IgD-negative memory B cell (primary cell): Measurements from ENCODE around the gene KCNJ11. TPM values are rescaled to one million over a fixed set of nuclear protein-coding genes. Genes with fewer than 3 reads are reported as not detected.

Experiments used
- H3K27ac Mint-ChIP-seq, 3 donors: one replicate each; pipeline ENCODE4 v1.8.0; 2020 to 2022; ENCODE audit warnings: mild to moderate bottlenecking in 3 of 3, mixed read lengths in 3 of 3, moderate library complexity in 1 of 3
- H3K27me3 Mint-ChIP-seq: one replicate; pipeline ENCODE4 v1.8.0; 2021; ENCODE audit warnings: mixed read lengths
- H3K36me3 Mint-ChIP-seq: one replicate; pipeline ENCODE4 v1.8.0; 2020; ENCODE audit warnings: mild to moderate bottlenecking, mixed read lengths
- H3K4me1 Mint-ChIP-seq, 3 donors: one replicate each; pipeline ENCODE4 v1.8.0; 2020 to 2022; ENCODE audit warnings: mixed read lengths in 3 of 3, mild to moderate bottlenecking in 1 of 3
- H3K4me3 Mint-ChIP-seq, 4 donors: one replicate each; pipeline ENCODE4 v1.8.0; 2020 to 2022; ENCODE audit warnings: mild to moderate bottlenecking in 4 of 4, mixed read lengths in 4 of 4, moderate library complexity in 3 of 4
- H3K9me3 Mint-ChIP-seq, 3 donors: one replicate each; pipeline ENCODE4 v1.8.0; 2020 to 2021; ENCODE audit warnings: mixed read lengths in 3 of 3, mild to moderate bottlenecking in 1 of 3
- polyA plus RNA-seq: library from polyadenylated mRNA; unstranded; fragments of 300-500 nt; fragmentation: Illumina TruSeq; gene quantifications from one replicate; pipeline ENCODE4 v1.2.3, GENCODE V29; 2021

KCNJ11 gene
- polyA plus RNA-seq, 1 donor from 2014 or later = 0.80 TPM

DNA sequence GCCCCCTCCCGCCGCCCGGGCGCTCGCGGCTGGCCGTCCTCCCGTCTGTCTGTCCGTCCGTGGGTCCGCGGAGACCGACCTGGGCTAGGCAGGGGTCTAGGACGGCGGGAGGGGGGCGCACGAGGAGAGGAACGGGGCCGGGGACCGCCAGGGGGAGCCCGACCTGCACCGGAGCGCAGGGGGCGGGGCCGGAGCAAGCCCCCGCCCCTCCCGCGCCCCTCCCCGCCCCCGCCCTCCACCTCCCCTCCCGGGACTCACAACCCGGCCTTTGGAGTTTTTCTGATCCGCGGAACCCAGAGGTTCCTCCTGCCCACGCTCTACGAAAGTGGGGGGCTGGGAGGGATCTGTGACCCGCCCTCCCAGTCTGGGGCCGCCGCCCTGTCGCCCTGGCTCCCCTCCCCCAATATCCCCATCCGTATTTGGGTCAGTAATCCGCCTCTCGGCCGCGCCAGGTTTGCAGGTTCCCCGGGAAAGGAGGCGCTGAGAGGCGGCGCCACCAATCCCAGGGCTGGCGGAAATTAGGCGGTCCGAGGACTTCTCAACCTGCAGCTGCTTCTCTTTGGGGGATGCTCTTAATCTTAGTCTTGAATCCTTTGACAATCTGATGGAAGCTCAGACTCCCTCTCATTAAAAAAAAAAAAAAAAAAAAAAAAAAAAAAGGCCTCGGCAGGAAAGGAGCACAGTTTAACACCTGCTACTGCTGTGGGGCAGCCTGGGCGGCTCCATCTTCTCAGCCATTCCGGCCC lies 925 bp upstream of the KCNJ11 start:
- Mint-ChIP-seq H3K36me3 (no peaks in the 10 kb centered on the region), H3K27me3 (no peaks in the 10 kb centered on the region), H3K4me3 (peak overlapping the region; percentile 75 to 94 (median 88)), H3K4me1 (peaks cover 9 to 16% (median 14%) of the 10 kb centered on the region in 3 donors), H3K9me3 (no peaks in the 10 kb centered on the region), H3K27ac (peak overlapping the region in 1 of 3 donors; percentile 84)

DNA sequence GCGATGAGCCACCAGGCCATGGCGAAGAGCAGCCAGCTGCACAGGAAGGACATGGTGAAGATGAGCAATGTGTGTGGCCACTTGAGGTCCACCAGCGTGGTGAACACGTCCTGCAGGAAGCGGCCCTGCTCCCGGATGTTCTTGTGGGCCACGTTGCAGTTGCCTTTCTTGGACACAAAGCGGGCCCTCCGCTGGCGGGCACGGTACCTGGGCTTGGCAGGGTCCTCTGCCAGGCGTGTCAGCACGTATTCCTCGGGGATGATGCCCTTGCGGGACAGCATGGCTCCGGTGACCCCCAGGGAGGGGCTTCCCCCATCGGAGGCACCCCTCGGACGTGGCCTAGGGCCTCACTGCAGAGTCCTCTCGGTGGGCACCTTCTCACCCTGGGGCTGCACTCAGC lies 648 bp downstream of the KCNJ11 start:
- Mint-ChIP-seq H3K4me3 (peak overlapping the region; percentile 79 to 94 (median 85)), H3K27ac (peak overlapping the region in 1 of 3 donors; percentile 63), H3K9me3 (no peaks in the 10 kb centered on the region), H3K4me1 (peaks cover 9 to 16% (median 14%) of the 10 kb centered on the region in 3 donors), H3K27me3 (no peaks in the 10 kb centered on the region), H3K36me3 (no peaks in the 10 kb centered on the region)

DNA sequence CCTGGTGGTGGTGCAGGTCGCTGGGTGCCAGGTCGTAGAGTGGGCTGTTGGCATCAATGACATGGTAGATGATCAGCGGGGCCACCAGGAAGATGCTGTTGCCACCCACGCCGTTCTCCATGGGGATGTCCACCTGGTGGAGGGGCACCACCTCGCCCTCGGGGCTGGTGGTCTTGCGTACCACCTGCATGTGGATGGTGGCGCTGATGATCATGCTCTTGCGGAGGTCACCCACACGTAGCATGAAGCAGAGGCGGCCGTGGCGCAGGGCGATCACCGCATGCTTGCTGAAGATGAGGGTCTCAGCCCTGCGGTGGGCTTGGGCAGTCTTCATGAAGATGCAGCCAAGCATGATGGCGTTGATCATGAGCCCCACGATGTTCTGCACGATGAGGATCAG lies 1.2 kb downstream of the KCNJ11 start:
- no peaks in the 10 kb centered on the region for H3K36me3 Mint-ChIP-seq
- no peaks in the 10 kb centered on the region for H3K27me3 Mint-ChIP-seq
- H3K4me1 Mint-ChIP-seq = peaks cover 9 to 16% (median 14%) of the 10 kb centered on the region in 3 donors
- H3K27ac Mint-ChIP-seq = no peak overlapping the region
- H3K4me3 Mint-ChIP-seq = peak overlapping the region in 3 of 4 donors; percentile 45 to 79 (median 74)
- no peaks in the 10 kb centered on the region for H3K9me3 Mint-ChIP-seq

- Mint-ChIP-seq H3K36me3 (no peaks in the 10 kb centered on the region), H3K27ac (no peak overlapping the region), H3K27me3 (no peaks in the 10 kb centered on the region)
These were observed 2.0 kb downstream of the KCNJ11 start for GRCh38 chr11:17386331-17387084.

GRCh38 chr11:17385926-17386325 lies 2.5 kb downstream of the KCNJ11 start:
- H3K4me3 Mint-ChIP-seq = no peak overlapping the region
- H3K4me1 Mint-ChIP-seq = peaks cover 3 to 6% (median 6%) of the 10 kb centered on the region in 3 donors
- H3K36me3 Mint-ChIP-seq = no peaks in the 10 kb centered on the region
- no peak overlapping the region for H3K27ac Mint-ChIP-seq
- H3K27me3 Mint-ChIP-seq = no peaks in the 10 kb centered on the region
- no peaks in the 10 kb centered on the region for H3K9me3 Mint-ChIP-seq

More at GRCh38 chr11:17386331-17387084, 2.0 kb downstream of the KCNJ11 start:
- peaks cover 9 to 12% (median 10%) of the 10 kb centered on the region in 3 donors for H3K4me1 Mint-ChIP-seq
- peak overlapping the region; percentile 16 to 79 (median 52) for H3K4me3 Mint-ChIP-seq
- no peaks in the 10 kb centered on the region for H3K9me3 Mint-ChIP-seq

DNA sequence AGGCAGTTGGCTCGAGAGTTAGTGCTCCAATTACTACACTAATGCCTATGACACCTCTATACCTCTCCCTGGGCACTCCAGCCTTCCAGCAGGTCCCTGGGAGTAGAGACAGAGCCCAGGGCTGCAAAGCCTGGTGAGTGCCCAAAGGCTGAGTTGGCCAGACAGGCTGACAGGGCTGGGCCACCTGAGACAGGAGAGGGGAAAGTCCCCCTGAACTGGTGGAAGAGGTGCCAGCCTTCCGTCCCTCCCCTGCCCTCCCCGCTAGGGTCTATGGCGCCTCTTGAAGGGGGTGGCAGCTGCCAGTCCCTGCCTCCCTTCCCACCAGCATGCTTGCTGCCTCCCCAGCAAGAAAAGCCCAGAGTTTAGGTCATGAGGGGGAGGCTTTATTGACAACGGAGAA lies 3.0 kb downstream of the KCNJ11 start:
- no peaks in the 10 kb centered on the region for H3K27me3 Mint-ChIP-seq
- H3K36me3 Mint-ChIP-seq = no peaks in the 10 kb centered on the region
- H3K4me1 Mint-ChIP-seq = peaks cover 3 to 6% (median 5%) of the 10 kb centered on the region in 3 donors
- H3K4me3 Mint-ChIP-seq = peak overlapping the region in 1 of 4 donors; percentile 22
- no peak overlapping the region for H3K27ac Mint-ChIP-seq
- no peaks in the 10 kb centered on the region for H3K9me3 Mint-ChIP-seq

DNA sequence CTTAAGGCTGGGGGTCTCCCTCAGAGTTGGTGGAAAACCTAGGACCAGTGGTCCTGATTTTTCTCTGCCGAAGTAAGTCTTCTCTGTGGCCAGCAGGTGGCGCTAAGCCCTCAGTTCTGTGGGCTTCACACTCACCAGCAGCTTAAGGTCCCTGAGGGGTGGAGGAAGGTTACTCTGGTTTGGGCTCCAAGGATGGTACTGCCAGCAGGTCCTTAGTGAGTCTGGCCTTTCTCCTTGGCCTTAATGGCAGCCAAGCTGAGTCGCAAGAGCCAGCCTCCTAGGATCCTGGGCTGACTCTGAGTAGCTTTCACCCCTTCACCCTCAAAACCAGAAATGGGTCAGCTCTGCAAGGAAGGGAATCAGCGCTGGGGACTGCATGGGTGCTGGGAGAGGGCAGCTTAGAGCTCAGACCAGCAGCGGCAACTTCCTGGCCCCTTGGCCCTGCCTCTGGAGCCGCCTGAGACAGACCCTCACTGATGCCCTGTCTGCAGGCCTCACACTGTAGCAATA lies 4.4 kb downstream of the KCNJ11 start:
- no peaks in the 10 kb centered on the region for H3K27me3 Mint-ChIP-seq
- H3K36me3 Mint-ChIP-seq = no peaks in the 10 kb centered on the region
- H3K4me3 Mint-ChIP-seq = no peak overlapping the region
- H3K27ac Mint-ChIP-seq = no peak overlapping the region
- H3K9me3 Mint-ChIP-seq = no peaks in the 10 kb centered on the region
- no peaks in the 10 kb centered on the region for H3K4me1 Mint-ChIP-seq

DNA sequence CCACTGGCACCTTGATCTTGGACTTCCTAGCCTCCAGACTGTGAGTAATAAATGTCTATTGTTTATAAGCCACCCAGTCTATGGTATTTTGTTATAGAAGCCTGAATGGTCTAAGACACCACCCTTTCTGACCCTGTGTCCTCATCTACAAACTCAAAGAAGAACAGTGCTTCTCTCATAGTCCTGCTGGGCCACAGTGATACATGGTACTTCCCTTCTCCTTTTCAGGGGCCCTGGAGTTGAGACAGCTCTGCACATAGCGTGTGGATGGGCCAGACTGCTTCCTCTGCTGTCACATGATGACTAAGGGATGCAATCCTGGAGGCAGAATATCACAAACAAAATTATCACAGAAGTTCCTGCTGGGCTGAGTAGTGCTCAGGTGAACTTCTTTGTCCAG lies 5.0 kb downstream of the KCNJ11 start:
- Mint-ChIP-seq H3K9me3 (peaks cover 0 to 2% (median 0%) of the 10 kb centered on the region in 3 donors), H3K36me3 (no peaks in the 10 kb centered on the region), H3K27me3 (no peaks in the 10 kb centered on the region), H3K4me1 (no peaks in the 10 kb centered on the region), H3K4me3 (no peak overlapping the region), H3K27ac (no peak overlapping the region)

GRCh38 chr11:17382046-17382728 lies 6.3 kb downstream of the KCNJ11 start:
- no peaks in the 10 kb centered on the region for H3K27me3 Mint-ChIP-seq
- no peak overlapping the region for H3K27ac Mint-ChIP-seq
- peaks cover 1% of the 10 kb centered on the region for H3K36me3 Mint-ChIP-seq
- no peaks in the 10 kb centered on the region for H3K4me1 Mint-ChIP-seq
- H3K9me3 Mint-ChIP-seq = peaks cover 0 to 4% (median 0%) of the 10 kb centered on the region in 3 donors
- H3K4me3 Mint-ChIP-seq = no peak overlapping the region

DNA sequence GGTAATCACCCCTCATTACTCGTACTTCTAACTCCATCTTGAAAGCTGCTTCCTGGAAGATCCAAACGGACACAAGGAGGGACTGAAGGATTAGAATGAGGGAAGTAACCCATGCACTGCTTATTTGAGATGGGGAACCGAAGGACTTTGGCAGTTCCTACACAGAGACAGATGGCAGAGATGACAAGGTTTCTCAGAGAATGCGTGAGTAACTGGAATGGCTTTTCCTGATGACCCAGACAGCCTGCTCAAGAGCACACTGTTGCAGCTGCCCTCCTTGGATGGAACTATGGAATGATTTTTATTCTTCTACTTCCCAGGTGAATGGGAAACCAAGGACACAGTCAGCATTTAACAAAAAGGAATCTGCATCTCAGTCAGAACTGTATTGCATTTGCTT lies 7.3 kb downstream of the KCNJ11 start:
- H3K4me3 Mint-ChIP-seq = no peak overlapping the region
- H3K4me1 Mint-ChIP-seq = no peaks in the 10 kb centered on the region
- no peaks in the 10 kb centered on the region for H3K27me3 Mint-ChIP-seq
- peaks cover 3% of the 10 kb centered on the region for H3K36me3 Mint-ChIP-seq
- H3K9me3 Mint-ChIP-seq = peaks cover 0 to 4% (median 0%) of the 10 kb centered on the region in 3 donors
- no peak overlapping the region for H3K27ac Mint-ChIP-seq

DNA sequence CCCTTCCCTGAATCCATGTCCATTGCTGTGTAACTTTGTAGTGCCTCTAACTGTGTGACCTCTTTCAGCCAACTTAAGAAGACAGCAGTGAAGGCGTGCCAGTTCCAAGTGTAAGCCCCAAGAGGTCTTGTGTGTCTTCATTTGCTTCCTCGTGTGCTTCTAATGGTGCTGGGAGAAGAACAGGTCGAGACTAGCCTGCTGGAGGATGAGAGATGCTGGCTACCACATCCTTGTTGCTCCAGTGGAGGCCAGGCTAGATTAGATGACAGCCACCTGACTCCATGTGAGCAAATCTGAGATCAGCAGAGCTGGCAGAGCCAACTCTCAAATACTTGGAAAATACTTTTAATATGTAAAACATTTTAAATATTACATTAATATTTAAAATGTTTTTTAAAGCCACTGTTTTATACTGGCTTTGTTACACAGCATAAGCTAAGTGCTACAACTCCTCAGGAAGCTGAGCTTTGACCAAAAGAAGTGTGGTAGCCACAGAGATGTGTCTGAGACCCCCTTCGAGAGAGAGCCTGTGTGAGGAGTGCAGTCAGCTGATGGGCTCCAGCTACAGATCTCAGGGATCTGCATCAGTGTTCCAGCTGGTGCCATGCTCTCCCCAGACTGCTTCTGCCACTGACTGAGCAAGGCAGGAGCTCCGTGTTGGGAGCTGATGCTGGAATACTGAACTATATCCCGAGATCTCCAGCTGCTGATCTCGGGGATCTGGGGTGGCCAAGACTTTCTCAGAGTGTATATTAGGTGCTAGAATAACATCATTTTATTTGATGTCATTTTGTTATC lies 8.9 kb downstream of the KCNJ11 start:
- peaks cover 3% of the 10 kb centered on the region for H3K36me3 Mint-ChIP-seq
- H3K4me3 Mint-ChIP-seq = no peak overlapping the region
- no peak overlapping the region for H3K27ac Mint-ChIP-seq
- H3K27me3 Mint-ChIP-seq = no peaks in the 10 kb centered on the region
- peaks cover 0 to 4% (median 0%) of the 10 kb centered on the region in 3 donors for H3K9me3 Mint-ChIP-seq
- H3K4me1 Mint-ChIP-seq = no peaks in the 10 kb centered on the region

DNA sequence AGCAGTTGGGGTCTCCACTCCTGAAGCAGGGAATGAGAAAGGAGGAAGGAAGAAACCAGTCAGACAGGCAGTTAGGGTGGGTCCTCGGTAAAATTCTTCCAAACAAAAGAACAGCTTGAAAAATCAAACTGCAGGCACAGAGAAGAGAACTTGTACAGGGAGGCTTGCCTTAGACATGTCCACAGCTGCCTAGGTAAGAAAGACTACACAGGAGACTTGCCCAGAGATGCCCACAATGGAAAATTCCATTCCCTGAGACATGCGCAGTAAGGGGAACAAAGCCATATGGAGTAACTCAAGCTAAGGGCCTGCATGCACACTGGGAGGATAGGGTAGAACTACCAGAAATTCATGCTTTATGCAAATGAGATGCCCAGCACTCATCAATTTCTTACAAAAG lies 9.8 kb downstream of the KCNJ11 start:
- Mint-ChIP-seq H3K4me1 (no peaks in the 10 kb centered on the region), H3K27ac (no peak overlapping the region), H3K4me3 (no peak overlapping the region)

GRCh38 chr11:17376493-17376892 lies 12.0 kb downstream of the KCNJ11 start:
- peaks cover 4% of the 10 kb centered on the region for H3K36me3 Mint-ChIP-seq
- H3K4me1 Mint-ChIP-seq = no peaks in the 10 kb centered on the region
- H3K27ac Mint-ChIP-seq = no peak overlapping the region
- H3K4me3 Mint-ChIP-seq = no peak overlapping the region
- peaks cover 5 to 17% (median 8%) of the 10 kb centered on the region in 3 donors for H3K9me3 Mint-ChIP-seq
- H3K27me3 Mint-ChIP-seq = no peaks in the 10 kb centered on the region

More for the DNA sequence above, 9.8 kb downstream of the KCNJ11 start:
- H3K36me3 Mint-ChIP-seq = peaks cover 3% of the 10 kb centered on the region
- H3K9me3 Mint-ChIP-seq = peaks cover 0 to 4% (median 0%) of the 10 kb centered on the region in 3 donors
- H3K27me3 Mint-ChIP-seq = no peaks in the 10 kb centered on the region

GRCh38 chr11:17375547-17375946 lies 12.9 kb downstream of the KCNJ11 start:
- Mint-ChIP-seq H3K36me3 (peaks cover 4% of the 10 kb centered on the region), H3K4me3 (no peak overlapping the region), H3K27ac (no peak overlapping the region), H3K4me1 (no peaks in the 10 kb centered on the region), H3K27me3 (no peaks in the 10 kb centered on the region), H3K9me3 (peaks cover 8 to 27% (median 15%) of the 10 kb centered on the region in 3 donors)
